ENCODE results near the gene KRTAP9-6. TPM values are rescaled to one million over a fixed set of nuclear protein-coding genes. Genes with fewer than 3 reads are reported as not detected.
"Not testable (repeated sequence)": the region's sequence is repeated elsewhere in the genome, so short reads cannot be mapped to it uniquely, and the experiment has no call there.

The KRTAP9-6 gene
- total and polyA plus RNA-seq, 2 of the 13 experiments (the other 11 are each of a cell fraction or from before 2014, with no cell fraction given): not detected

DNA sequence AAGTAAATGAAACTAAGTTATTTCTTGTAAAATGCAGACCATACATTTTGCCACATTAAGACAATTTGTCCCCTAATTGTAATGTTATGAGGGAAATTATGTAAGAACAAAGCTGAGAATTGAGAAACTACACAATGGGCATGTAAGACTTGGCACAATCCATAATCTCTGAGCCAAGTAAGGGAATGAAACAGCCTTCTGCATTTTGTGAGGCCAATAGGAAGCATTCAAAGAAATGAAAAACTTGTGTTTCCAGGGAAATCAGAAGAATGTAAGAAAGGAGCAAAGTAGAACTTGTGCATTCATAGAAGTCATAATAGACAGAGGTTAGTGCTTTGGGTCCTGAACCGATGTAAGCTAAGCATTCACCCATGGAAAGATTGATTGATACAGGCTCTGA, 13.9 kb upstream of the KRTAP9-6 start (continued):
- TF ChIP-seq, protein P1, sequence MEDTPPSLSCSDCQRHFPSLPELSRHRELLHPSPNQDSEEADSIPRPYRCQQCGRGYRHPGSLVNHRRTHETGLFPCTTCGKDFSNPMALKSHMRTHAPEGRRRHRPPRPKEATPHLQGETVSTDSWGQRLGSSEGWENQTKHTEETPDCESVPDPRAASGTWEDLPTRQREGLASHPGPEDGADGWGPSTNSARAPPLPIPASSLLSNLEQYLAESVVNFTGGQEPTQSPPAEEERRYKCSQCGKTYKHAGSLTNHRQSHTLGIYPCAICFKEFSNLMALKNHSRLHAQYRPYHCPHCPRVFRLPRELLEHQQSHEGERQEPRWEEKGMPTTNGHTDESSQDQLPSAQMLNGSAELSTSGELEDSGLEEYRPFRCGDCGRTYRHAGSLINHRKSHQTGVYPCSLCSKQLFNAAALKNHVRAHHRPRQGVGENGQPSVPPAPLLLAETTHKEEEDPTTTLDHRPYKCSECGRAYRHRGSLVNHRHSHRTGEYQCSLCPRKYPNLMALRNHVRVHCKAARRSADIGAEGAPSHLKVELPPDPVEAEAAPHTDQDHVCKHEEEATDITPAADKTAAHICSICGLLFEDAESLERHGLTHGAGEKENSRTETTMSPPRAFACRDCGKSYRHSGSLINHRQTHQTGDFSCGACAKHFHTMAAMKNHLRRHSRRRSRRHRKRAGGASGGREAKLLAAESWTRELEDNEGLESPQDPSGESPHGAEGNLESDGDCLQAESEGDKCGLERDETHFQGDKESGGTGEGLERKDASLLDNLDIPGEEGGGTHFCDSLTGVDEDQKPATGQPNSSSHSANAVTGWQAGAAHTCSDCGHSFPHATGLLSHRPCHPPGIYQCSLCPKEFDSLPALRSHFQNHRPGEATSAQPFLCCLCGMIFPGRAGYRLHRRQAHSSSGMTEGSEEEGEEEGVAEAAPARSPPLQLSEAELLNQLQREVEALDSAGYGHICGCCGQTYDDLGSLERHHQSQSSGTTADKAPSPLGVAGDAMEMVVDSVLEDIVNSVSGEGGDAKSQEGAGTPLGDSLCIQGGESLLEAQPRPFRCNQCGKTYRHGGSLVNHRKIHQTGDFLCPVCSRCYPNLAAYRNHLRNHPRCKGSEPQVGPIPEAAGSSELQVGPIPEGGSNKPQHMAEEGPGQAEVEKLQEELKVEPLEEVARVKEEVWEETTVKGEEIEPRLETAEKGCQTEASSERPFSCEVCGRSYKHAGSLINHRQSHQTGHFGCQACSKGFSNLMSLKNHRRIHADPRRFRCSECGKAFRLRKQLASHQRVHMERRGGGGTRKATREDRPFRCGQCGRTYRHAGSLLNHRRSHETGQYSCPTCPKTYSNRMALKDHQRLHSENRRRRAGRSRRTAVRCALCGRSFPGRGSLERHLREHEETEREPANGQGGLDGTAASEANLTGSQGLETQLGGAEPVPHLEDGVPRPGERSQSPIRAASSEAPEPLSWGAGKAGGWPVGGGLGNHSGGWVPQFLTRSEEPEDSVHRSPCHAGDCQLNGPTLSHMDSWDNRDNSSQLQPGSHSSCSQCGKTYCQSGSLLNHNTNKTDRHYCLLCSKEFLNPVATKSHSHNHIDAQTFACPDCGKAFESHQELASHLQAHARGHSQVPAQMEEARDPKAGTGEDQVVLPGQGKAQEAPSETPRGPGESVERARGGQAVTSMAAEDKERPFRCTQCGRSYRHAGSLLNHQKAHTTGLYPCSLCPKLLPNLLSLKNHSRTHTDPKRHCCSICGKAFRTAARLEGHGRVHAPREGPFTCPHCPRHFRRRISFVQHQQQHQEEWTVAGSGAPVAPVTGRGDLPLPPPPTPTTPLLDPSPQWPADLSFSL (CRISPR knock-in tag; IDR thresholded peaks at IDR 0.05): no peak
- no peak for TF ChIP-seq KAT7 (CRISPR knock-in tag; IDR thresholded peaks at IDR 0.05; ENCODE audit: borderline replicate concordance)
- TF ChIP-seq AHR (CRISPR knock-in tag; IDR thresholded peaks at IDR 0.05): no peak
- no peak for TF ChIP-seq ZNF569 (CRISPR knock-in tag; IDR thresholded peaks at IDR 0.05; ENCODE audit: borderline replicate concordance)
- TF ChIP-seq ZNF292 (CRISPR knock-in tag; IDR thresholded peaks at IDR 0.05; ENCODE audit: borderline replicate concordance, low read depth): no peak

DNA sequence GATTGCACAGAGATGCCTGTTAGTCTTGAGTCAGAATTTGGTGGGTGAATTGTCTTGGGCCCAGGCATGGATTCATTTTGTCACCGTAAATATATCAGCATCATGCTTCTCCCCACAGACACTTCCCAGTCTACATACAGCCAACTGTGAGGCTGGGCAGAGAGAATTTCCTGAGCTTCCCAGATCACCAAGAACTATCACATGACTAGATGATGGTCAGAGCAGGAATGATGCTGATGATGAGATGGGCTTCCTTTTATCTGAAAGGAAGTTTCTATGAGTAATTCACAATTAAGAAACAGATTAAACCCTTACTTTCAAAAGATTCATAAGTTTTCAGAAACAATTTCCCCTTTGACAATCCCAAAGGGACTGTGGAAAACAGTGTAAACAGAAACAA, 10.3 kb upstream of the KRTAP9-6 start:
- no peak for ATAC-seq
- intact Hi-C loops (cut with micrococcal nuclease; ENCODE audit: unreplicated experiment): no loop called here
- CTCF ChIA-PET (ENCODE audit: low intra/inter-chr PET ratio, low total read pairs): no interaction called here

DNA sequence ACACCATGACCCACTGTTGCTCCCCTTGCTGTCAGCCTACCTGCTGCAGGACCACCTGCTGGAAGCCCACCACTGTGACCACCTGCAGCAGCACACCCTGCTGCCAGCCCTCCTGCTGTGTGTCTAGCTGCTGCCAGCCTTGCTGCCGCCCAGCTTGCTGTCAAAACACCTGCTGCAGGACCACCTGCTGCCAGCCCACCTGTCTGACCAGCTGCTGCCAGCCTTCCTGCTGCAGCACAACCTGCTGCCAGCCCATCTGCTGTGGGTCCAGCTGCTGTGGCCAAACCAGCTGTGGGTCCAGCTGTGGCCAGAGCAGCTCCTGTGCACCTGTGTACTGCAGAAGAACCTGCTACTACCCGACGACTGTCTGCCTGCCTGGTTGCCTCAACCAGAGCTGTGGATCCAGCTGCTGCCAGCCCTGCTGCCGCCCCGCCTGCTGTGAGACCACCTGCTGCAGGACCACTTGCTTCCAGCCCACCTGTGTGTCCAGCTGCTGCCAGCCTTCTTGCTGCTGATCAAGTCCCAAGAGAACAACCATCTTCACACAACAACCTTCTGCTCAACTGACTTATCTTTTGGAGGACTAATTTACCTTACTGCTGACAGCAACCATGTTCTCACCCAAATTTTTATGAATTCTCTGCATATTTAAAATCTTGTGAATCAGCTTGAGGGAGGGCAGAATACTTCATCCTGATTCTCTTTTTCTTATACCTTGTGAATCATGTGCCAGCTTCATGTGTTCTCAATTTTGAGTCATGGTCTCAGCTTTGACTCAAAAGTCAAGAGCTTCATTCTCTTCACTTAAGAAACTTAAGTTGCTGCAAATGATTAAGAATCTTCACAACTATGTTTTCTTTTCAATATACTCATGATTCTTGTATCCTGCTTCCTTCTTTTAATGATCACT, 9.5 kb upstream of the KRTAP9-6 start, which contains the start of gene KRTAP9-9:
Gene KRTAP9-9, plus strand, starts transcription at position 4 of the 910 bp plus-strand sequence.
- H3K79me2 ChIP-seq (ENCODE audit: insufficient read depth, low read length); DNase-seq (ENCODE audit: low spot score); POLR2A ChIA-PET; H3K27me3 ChIP-seq (ENCODE audit: control insufficient read depth in 1 of 2, insufficient read depth in 2 of 2, low read length in 2 of 2); CTCF ChIA-PET (ENCODE audit: low intra/inter-chr PET ratio, low total read pairs); H3K9ac ChIP-seq (ENCODE audit: insufficient read depth, low read depth, low read length); H4K20me1 ChIP-seq (ENCODE audit: insufficient read depth, low read length); H3K36me3 ChIP-seq (replicated peaks in 1 of 2; ENCODE audit: control insufficient read depth in 1 of 2, insufficient read depth in 2 of 2, low read length in 2 of 2); FAIRE-seq; H3K9me3 ChIP-seq (ENCODE audit: low read length); in situ Hi-C loops (cut with HindIII; ENCODE audit: extremely low pct_ligation_motif_present, low pct_unique_long_range_greater_than_20kb); intact Hi-C loops (cut with micrococcal nuclease; ENCODE audit: unreplicated experiment); H3K4me1 ChIP-seq (ENCODE audit: insufficient read depth, low read length); ATAC-seq; H3K4me2 ChIP-seq (ENCODE audit: low read depth, low read length); BruUV-seq (replicated peaks); H3K27ac ChIP-seq (ENCODE audit: extremely low read length, insufficient read depth, low read length); H3K4me3 ChIP-seq (replicated peaks in 1 of 3; ENCODE audit: insufficient read depth in 1 of 3, low read depth in 2 of 3, low read length in 3 of 3); H2AFZ ChIP-seq (ENCODE audit: low read length): not testable (repeated sequence)
- WGBS (ENCODE audit: low lambda C conversion rate): 17% methylated on average over 4 of the region's 5 CpGs

More for the DNA sequence above, 10.3 kb upstream of the KRTAP9-6 start:
- Histone ChIP-seq H4K20me1 (ENCODE audit: insufficient read depth, low read length) (no peaks in the 10 kb centered on the region), H3K27ac (ENCODE audit: extremely low read length, insufficient read depth, low read length) (no peak overlapping the region), H3K4me3 (replicated peaks in 1 of 3; ENCODE audit: insufficient read depth in 1 of 3, low read depth in 2 of 3, low read length in 3 of 3) (no peak overlapping the region), H3K9ac (ENCODE audit: insufficient read depth, low read depth, low read length) (no peak overlapping the region), H3K4me2 (ENCODE audit: low read depth, low read length) (no peak overlapping the region), H3K4me1 (ENCODE audit: insufficient read depth, low read length) (no peaks in the 10 kb centered on the region), H2AFZ (ENCODE audit: low read length) (no peak overlapping the region), H3K9me3 (ENCODE audit: low read length) (no peaks in the 10 kb centered on the region), H3K27me3 (ENCODE audit: control insufficient read depth in 1 of 2, insufficient read depth in 2 of 2, low read length in 2 of 2) (peaks cover 0 to 8% of the 10 kb centered on the region in 2 experiments; a peak in 2 of 5 replicates), H3K36me3 (replicated peaks in 1 of 2; ENCODE audit: control insufficient read depth in 1 of 2, insufficient read depth in 2 of 2, low read length in 2 of 2) (no peaks in the 10 kb centered on the region), H3K79me2 (ENCODE audit: insufficient read depth, low read length) (no peaks in the 10 kb centered on the region)
- TF ChIP-seq ZNF382 (CRISPR knock-in tag; IDR thresholded peaks at IDR 0.05; ENCODE audit: borderline replicate concordance): no peak
- no peak for TF ChIP-seq ZNF652 (CRISPR knock-in tag; IDR thresholded peaks at IDR 0.05; ENCODE audit: borderline replicate concordance, low read depth)
- TF ChIP-seq MEIS2 (CRISPR knock-in tag; IDR thresholded peaks at IDR 0.05): no peak
- no peak for TF ChIP-seq ISL2 (CRISPR knock-in tag; IDR thresholded peaks at IDR 0.05)
- no peak for TF ChIP-seq ZNF558 (CRISPR knock-in tag; IDR thresholded peaks at IDR 0.05; ENCODE audit: borderline replicate concordance)
- WGBS (ENCODE audit: low lambda C conversion rate): 0% methylated on average over 1 of the region's 1 CpG
- no peak for DNase-seq (ENCODE audit: low spot score)
- BruUV-seq (replicated peaks): no TSS peak
- in situ Hi-C loops (cut with HindIII; ENCODE audit: extremely low pct_ligation_motif_present, low pct_unique_long_range_greater_than_20kb): no loop called here
- no peak for FAIRE-seq
- POLR2A ChIA-PET: no interaction called here
